ENCODE measurements around the gene STAMBPL1.
A peak's percentile ranks its signal among the peaks of the same experiment; 100 is the strongest.
"Not testable (repeated sequence)": the region's sequence is repeated elsewhere in the genome, so short reads cannot be mapped to it uniquely, and the experiment has no call there.

The STAMBPL1 gene

GRCh38 chr10:88879534-88880281 lies at the start of gene STAMBPL1:
TSS of gene STAMBPL1 (plus strand) at chr10:88880245. CDS start at chr10:88901709, 21,464 bp downstream.
- peak; percentile 74 for DNase-seq

- no peak for DNase-seq
These were observed 49.3 kb upstream of the STAMBPL1 start for GRCh38 chr10:88830643-88831268.

GRCh38 chr10:88831709-88832108 lies 48.3 kb upstream of the STAMBPL1 start:
- peak; percentile 32 for DNase-seq

GRCh38 chr10:88832376-88832775 lies 47.7 kb upstream of the STAMBPL1 start:
- DNase-seq: no peak

- no peak for DNase-seq
These were observed 46.9 kb upstream of the STAMBPL1 start for GRCh38 chr10:88833156-88833555.

GRCh38 chr10:88833723-88834122 lies 46.3 kb upstream of the STAMBPL1 start:
- DNase-seq: no peak

GRCh38 chr10:88835096-88835909 lies 44.7 kb upstream of the STAMBPL1 start:
- peak; percentile 76 for DNase-seq

- DNase-seq: no peak
These were observed 44.2 kb upstream of the STAMBPL1 start for GRCh38 chr10:88835910-88836221.

GRCh38 chr10:88837632-88838031 lies 42.4 kb upstream of the STAMBPL1 start:
- DNase-seq: not testable (repeated sequence)

- no peak for DNase-seq
These were observed 41.2 kb upstream of the STAMBPL1 start for GRCh38 chr10:88838766-88839350.

GRCh38 chr10:88840104-88840503 lies 39.9 kb upstream of the STAMBPL1 start:
- no peak for DNase-seq

- no peak for DNase-seq
These were observed 39.2 kb upstream of the STAMBPL1 start for GRCh38 chr10:88840881-88841280.

- DNase-seq: no peak
These were observed 38.5 kb upstream of the STAMBPL1 start for GRCh38 chr10:88841316-88842111.

GRCh38 chr10:88843171-88843570 lies 36.9 kb upstream of the STAMBPL1 start:
- no peak for DNase-seq

GRCh38 chr10:88848499-88848898 lies 31.5 kb upstream of the STAMBPL1 start:
- DNase-seq: no peak

- no peak for DNase-seq
These were observed 30.8 kb upstream of the STAMBPL1 start for GRCh38 chr10:88849234-88849633.

- DNase-seq: no peak
These were observed 29.3 kb upstream of the STAMBPL1 start for GRCh38 chr10:88850712-88851111.

GRCh38 chr10:88851706-88852105 lies 28.3 kb upstream of the STAMBPL1 start, which contains the start of gene ANKRD22:
TSS of gene ANKRD22 (minus strand) at chr10:88851844. CDS start at chr10:88851607, 237 bp downstream.
- DNase-seq: no peak

- DNase-seq: no peak
These were observed 27.7 kb upstream of the STAMBPL1 start for GRCh38 chr10:88852327-88852726.

GRCh38 chr10:88853155-88853881 lies 26.7 kb upstream of the STAMBPL1 start:
- DNase-seq: no peak

GRCh38 chr10:88854684-88855083 lies 25.4 kb upstream of the STAMBPL1 start:
- DNase-seq: no peak

GRCh38 chr10:88857831-88858230 lies 22.2 kb upstream of the STAMBPL1 start:
- no peak for DNase-seq

Measured in activated effector memory CD4-positive, alpha-beta T cell treated with Interleukin-2 at 50 U/mL for 16 hours (primary cell).